Fibroblast of peridontal ligament (primary cell): ENCODE data around the gene SEPTIN11.

Experiments used
- DNase-seq: peaks from one replicate; pipeline ENCODE4 v3.0.0-alpha.2; 2010; ENCODE audit errors: extremely low read depth

The SEPTIN11 gene

GRCh38 chr4:76949276-76950051 lies at the start of gene SEPTIN11:
Gene SEPTIN11, plus strand, starts transcription at chr4:76949752. Its CDS starts 152 bp downstream, at chr4:76949904.
- DNase-seq: peak; percentile 92

- DNase-seq: no peak
These were observed 47.2 kb upstream of the SEPTIN11 start for GRCh38 chr4:76902233-76902890.

- no peak for DNase-seq
These were observed 44.8 kb upstream of the SEPTIN11 start for GRCh38 chr4:76904646-76905190.

GRCh38 chr4:76905521-76905920 lies 44.0 kb upstream of the SEPTIN11 start:
- DNase-seq: peak; percentile 73

- no peak for DNase-seq
These were observed 39.8 kb upstream of the SEPTIN11 start for GRCh38 chr4:76909711-76910110.

GRCh38 chr4:76920715-76921114 lies 28.8 kb upstream of the SEPTIN11 start:
- DNase-seq: no peak

GRCh38 chr4:76923619-76924357 lies 25.8 kb upstream of the SEPTIN11 start:
- no peak for DNase-seq

- no peak for DNase-seq
These were observed 22.7 kb upstream of the SEPTIN11 start for GRCh38 chr4:76926841-76927240.

- no peak for DNase-seq
These were observed 18.9 kb upstream of the SEPTIN11 start for GRCh38 chr4:76930685-76931084.

- DNase-seq: no peak
These were observed 18.5 kb upstream of the SEPTIN11 start for GRCh38 chr4:76931087-76931486.

- no peak for DNase-seq
These were observed 17.8 kb upstream of the SEPTIN11 start for GRCh38 chr4:76931576-76932276.

GRCh38 chr4:76939184-76939583 lies 10.4 kb upstream of the SEPTIN11 start:
- DNase-seq: no peak

- DNase-seq: no peak
These were observed 6.4 kb upstream of the SEPTIN11 start for GRCh38 chr4:76943129-76943620.

GRCh38 chr4:76943790-76944189 lies 5.8 kb upstream of the SEPTIN11 start:
- DNase-seq: no peak

GRCh38 chr4:76947369-76947768 lies 2.2 kb upstream of the SEPTIN11 start:
- DNase-seq: no peak

- peak; percentile 60 for DNase-seq
These were observed 893 bp upstream of the SEPTIN11 start for GRCh38 chr4:76948443-76949275.

GRCh38 chr4:76950052-76950955 lies 752 bp downstream of the SEPTIN11 start:
- DNase-seq: peak; percentile 48

- DNase-seq: peak; percentile 56
These were observed 1.6 kb downstream of the SEPTIN11 start for GRCh38 chr4:76950956-76951671.

GRCh38 chr4:76951672-76952010 lies 2.1 kb downstream of the SEPTIN11 start:
- DNase-seq: peak; percentile 64
